ENCODE measurements around the gene CUL3. TPM values are rescaled to one million over a fixed set of nuclear protein-coding genes. Genes with fewer than 3 reads are reported as not detected.

CUL3 gene
- total RNA-seq: 74.4 TPM
- long read RNA-seq, full-length matches to known transcripts: 165 of 173 reads
- long read RNA-seq, partial matches to known transcripts: 1 of 173 reads
- long read RNA-seq, other reads (novel, unspliced or antisense): 7 of 173 reads

DNA sequence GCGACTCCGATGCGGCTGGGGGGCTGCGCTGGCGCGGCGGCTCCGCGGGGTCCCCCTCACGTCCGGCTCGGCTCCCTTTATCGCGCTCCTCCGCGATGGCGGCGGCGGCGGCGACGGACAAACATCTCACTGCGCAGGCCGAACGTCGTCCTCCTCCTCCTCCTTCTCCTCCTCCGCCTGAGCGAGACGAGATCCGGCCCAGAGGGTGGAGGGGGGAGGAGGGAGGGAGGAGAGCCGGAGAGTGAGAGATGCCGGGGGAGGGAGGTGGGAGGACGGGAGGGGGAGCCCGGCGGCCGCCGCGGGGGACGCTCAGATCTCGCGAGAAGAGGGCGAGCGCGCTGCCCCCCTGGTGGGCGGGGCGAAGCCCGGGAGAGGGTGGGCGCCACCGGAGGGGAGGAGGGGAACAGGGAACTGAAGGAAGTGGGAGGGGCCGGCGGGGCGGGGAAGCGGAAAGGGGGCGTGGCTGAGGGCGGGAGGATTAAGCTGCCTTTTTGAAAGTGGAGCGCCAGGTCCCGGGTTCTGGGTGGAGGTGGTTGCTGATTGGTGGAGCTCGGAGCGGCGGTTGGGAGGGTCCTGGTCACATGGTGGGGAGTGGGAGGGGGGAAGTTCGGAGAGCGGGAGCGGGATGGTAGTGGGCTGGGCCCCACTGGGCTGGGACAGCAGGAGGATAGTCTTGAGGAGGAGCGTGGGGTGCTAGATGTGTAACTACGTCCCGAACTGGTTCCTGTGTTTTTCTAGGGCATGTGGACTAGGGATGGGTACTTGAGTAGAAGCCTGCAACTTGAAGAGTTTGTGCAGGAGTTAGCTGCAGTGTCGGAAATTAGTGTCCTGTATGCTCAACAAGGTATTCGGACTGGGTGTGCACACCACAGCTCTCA, at the start of gene CUL3:
TSS of gene CUL3 (minus strand) at position 153 of the 878 bp plus-strand sequence. CDS start 354 bp downstream, outside the sequence.
- peaks cover 53% of the 10 kb centered on the region for H3K4me1 ChIP-seq
- H3K27me3 ChIP-seq (ENCODE audit: low read depth): no peaks in the 10 kb centered on the region
- peak within 1 kb of the TSS; percentile 91 for H3K27ac ChIP-seq (replicated peaks)
- H3K36me3 ChIP-seq: no peaks in the 10 kb centered on the region
- peak; percentile 99 for DNase-seq
- no peaks in the 10 kb centered on the region for H3K9me3 ChIP-seq (replicated peaks)
- no peak for TF ChIP-seq CTCF (IDR thresholded peaks at IDR 0.05; ENCODE audit: borderline replicate concordance)
- intact Hi-C loops (cut with micrococcal nuclease): no loop called here
- H3K4me3 ChIP-seq: peak within 1 kb of the TSS; percentile 85

- intact Hi-C loops (cut with micrococcal nuclease): no loop called here
- H3K36me3 ChIP-seq: no peaks in the 10 kb centered on the region
- DNase-seq: no peak
- H3K27me3 ChIP-seq (ENCODE audit: low read depth): peaks cover 18% of the 10 kb centered on the region
- no peak overlapping the region for H3K27ac ChIP-seq (replicated peaks)
- no peaks in the 10 kb centered on the region for H3K9me3 ChIP-seq (replicated peaks)
- no peaks in the 10 kb centered on the region for H3K4me1 ChIP-seq
- no peak overlapping the region for H3K4me3 ChIP-seq
- no peak for TF ChIP-seq CTCF (IDR thresholded peaks at IDR 0.05; ENCODE audit: borderline replicate concordance)
Measured at GRCh38 chr2:224630659-224631550, 45.7 kb upstream of the CUL3 start.

DNA sequence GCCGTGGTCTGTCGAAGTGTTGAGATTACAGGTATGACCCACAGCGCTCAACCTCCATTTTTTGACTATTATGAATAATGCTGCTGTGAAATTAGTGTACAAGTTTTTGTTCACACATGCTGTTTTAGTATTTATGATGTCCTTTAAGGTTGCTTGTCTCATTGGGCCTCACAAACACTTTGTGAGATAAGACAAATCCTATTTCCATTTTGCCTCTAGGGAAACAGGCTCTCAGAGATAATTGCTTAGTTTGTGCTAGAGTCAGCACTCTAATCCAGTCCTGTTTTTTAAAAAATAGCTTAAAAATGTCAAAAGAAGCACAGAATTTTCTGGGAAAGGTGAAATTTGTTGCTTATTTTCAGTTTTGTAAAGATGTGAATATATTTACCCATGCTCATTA, 43.3 kb upstream of the CUL3 start:
- no peaks in the 10 kb centered on the region for H3K36me3 ChIP-seq
- H3K9me3 ChIP-seq (replicated peaks): no peaks in the 10 kb centered on the region
- no peak overlapping the region for H3K4me3 ChIP-seq
- no peak for TF ChIP-seq CTCF (IDR thresholded peaks at IDR 0.05; ENCODE audit: borderline replicate concordance)
- H3K4me1 ChIP-seq: no peaks in the 10 kb centered on the region
- H3K27me3 ChIP-seq (ENCODE audit: low read depth): peaks cover 5% of the 10 kb centered on the region
- DNase-seq: no peak
- H3K27ac ChIP-seq (replicated peaks): no peak overlapping the region
- intact Hi-C loops (cut with micrococcal nuclease): no loop called here

- Histone ChIP-seq H3K36me3 (no peaks in the 10 kb centered on the region), H3K27me3 (ENCODE audit: low read depth) (no peaks in the 10 kb centered on the region), H3K4me1 (no peaks in the 10 kb centered on the region), H3K27ac (replicated peaks) (no peak overlapping the region), H3K9me3 (replicated peaks) (peaks cover 6% of the 10 kb centered on the region), H3K4me3 (no peak overlapping the region)
- no peak for DNase-seq
- no peak for TF ChIP-seq CTCF (IDR thresholded peaks at IDR 0.05; ENCODE audit: borderline replicate concordance)
- intact Hi-C loops (cut with micrococcal nuclease): no loop called here
Measured at GRCh38 chr2:224626735-224627134, 41.6 kb upstream of the CUL3 start.

- intact Hi-C loops (cut with micrococcal nuclease): no loop called here
Measured at GRCh38 chr2:224613543-224614286, 28.6 kb upstream of the CUL3 start.

More at GRCh38 chr2:224613543-224614286, 28.6 kb upstream of the CUL3 start:
- Histone ChIP-seq H3K4me1 (no peaks in the 10 kb centered on the region), H3K4me3 (no peak overlapping the region), H3K27me3 (ENCODE audit: low read depth) (no peaks in the 10 kb centered on the region), H3K36me3 (no peaks in the 10 kb centered on the region), H3K27ac (replicated peaks) (no peak overlapping the region), H3K9me3 (replicated peaks) (peaks cover 2% of the 10 kb centered on the region)
- TF ChIP-seq CTCF (IDR thresholded peaks at IDR 0.05; ENCODE audit: borderline replicate concordance): no peak
- no peak for DNase-seq

All from left ventricle myocardium inferior (tissue), 1 donor.